Measurements from ENCODE around the gene OR10W1.

OR10W1 gene, protein sequence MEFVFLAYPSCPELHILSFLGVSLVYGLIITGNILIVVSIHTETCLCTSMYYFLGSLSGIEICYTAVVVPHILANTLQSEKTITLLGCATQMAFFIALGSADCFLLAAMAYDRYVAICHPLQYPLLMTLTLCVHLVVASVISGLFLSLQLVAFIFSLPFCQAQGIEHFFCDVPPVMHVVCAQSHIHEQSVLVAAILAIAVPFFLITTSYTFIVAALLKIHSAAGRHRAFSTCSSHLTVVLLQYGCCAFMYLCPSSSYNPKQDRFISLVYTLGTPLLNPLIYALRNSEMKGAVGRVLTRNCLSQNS

DNA sequence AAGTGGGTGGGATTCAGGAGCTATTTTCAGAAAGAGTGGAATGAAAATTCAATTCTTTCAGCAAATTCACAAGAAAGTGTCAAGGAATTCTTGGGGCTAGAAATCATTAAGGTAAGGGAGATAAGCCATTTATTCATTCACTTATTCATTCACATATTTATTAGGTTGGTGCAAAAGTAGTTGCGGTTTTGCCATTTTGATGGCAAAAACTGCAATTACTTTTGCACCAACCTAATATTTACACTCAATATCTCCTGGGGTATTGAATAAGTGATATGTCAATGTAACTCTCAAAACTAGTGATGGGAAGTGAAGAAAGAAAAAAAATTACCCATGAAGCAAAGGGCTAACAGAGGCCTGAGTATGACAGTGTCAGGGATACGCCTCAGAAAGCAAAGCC, at the start of gene OR10W1:
TSS of gene OR10W1 (minus strand) at position 119 of the 400 bp plus-strand sequence. CDS start 402 bp downstream, outside the sequence.
- no peaks in the 10 kb centered on the region for H3F3A ChIP-seq (ENCODE audit: control insufficient read depth, insufficient read depth)
- H4K20me1 ChIP-seq (ENCODE audit: control insufficient read depth, insufficient read depth, low read depth, low read length) = no peaks in the 10 kb centered on the region
- H3K4me3 ChIP-seq (ENCODE audit: low read length) = no peak within 1 kb of the TSS
- H3K9me3 ChIP-seq (ENCODE audit: control insufficient read depth, insufficient read depth, low read length) = no peaks in the 10 kb centered on the region
- TF ChIP-seq EZH2phosphoT487 (IDR thresholded peaks at IDR 0.05; ENCODE audit: borderline replicate concordance, low read length) = no peak
- TF ChIP-seq, protein P1, sequence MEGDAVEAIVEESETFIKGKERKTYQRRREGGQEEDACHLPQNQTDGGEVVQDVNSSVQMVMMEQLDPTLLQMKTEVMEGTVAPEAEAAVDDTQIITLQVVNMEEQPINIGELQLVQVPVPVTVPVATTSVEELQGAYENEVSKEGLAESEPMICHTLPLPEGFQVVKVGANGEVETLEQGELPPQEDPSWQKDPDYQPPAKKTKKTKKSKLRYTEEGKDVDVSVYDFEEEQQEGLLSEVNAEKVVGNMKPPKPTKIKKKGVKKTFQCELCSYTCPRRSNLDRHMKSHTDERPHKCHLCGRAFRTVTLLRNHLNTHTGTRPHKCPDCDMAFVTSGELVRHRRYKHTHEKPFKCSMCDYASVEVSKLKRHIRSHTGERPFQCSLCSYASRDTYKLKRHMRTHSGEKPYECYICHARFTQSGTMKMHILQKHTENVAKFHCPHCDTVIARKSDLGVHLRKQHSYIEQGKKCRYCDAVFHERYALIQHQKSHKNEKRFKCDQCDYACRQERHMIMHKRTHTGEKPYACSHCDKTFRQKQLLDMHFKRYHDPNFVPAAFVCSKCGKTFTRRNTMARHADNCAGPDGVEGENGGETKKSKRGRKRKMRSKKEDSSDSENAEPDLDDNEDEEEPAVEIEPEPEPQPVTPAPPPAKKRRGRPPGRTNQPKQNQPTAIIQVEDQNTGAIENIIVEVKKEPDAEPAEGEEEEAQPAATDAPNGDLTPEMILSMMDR (IDR thresholded peaks at IDR 0.05; ENCODE audit: low read depth, low read length, poor library complexity, severe bottlenecking) = no peak
- H3K27me3 ChIP-seq (ENCODE audit: control insufficient read depth, low read length) = no peaks in the 10 kb centered on the region
- H3K79me2 ChIP-seq (ENCODE audit: control insufficient read depth, low read length) = no peaks in the 10 kb centered on the region
- H3K36me3 ChIP-seq (ENCODE audit: control insufficient read depth, low read length) = no peaks in the 10 kb centered on the region
- H3K4me2 ChIP-seq (ENCODE audit: low read length) = no peak within 1 kb of the TSS
- no peaks in the 10 kb centered on the region for H3K9me2 ChIP-seq (replicated peaks; ENCODE audit: control insufficient read depth, low read length)
- H3K4me1 ChIP-seq (ENCODE audit: control insufficient read depth, low read length) = no peaks in the 10 kb centered on the region
- no peak within 1 kb of the TSS for H3K27ac ChIP-seq (ENCODE audit: low read depth, low read length)

DNA sequence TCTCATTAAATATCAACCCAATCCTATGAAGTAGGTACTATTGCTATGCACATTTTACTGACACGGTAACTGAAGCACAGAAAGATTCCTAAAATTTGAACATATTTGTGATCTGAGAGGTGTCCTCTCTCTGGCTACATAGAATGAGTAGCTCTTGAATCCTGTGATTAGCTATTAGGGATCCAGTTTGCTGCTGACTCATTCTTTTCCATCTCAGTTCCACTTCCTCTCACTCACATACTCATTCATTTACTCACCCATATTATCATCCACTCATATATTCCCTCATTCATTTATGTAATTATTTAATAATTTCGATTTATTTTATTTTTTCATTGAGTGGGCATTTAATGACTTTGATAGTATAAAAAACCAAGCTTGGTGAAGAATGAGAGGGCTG, 48.1 kb upstream of the OR10W1 start:
- Histone ChIP-seq H3K9me3 (ENCODE audit: control insufficient read depth, insufficient read depth, low read length) (no peaks in the 10 kb centered on the region), H3K4me1 (ENCODE audit: control insufficient read depth, low read length) (no peaks in the 10 kb centered on the region), H3K79me2 (ENCODE audit: control insufficient read depth, low read length) (no peaks in the 10 kb centered on the region), H3K27ac (ENCODE audit: low read depth, low read length) (no peak overlapping the region), H4K20me1 (ENCODE audit: control insufficient read depth, insufficient read depth, low read depth, low read length) (no peaks in the 10 kb centered on the region), H3F3A (ENCODE audit: control insufficient read depth, insufficient read depth) (no peaks in the 10 kb centered on the region), H3K27me3 (ENCODE audit: control insufficient read depth, low read length) (no peaks in the 10 kb centered on the region), H3K4me2 (ENCODE audit: low read length) (no peak overlapping the region), H3K4me3 (ENCODE audit: low read length) (no peak overlapping the region), H3K9me2 (replicated peaks; ENCODE audit: control insufficient read depth, low read length) (no peaks in the 10 kb centered on the region), H3K36me3 (ENCODE audit: control insufficient read depth, low read length) (no peaks in the 10 kb centered on the region)
- TF ChIP-seq, protein P1 (IDR thresholded peaks at IDR 0.05; ENCODE audit: low read depth, low read length, poor library complexity, severe bottlenecking) = no peak
- no peak for TF ChIP-seq EZH2phosphoT487 (IDR thresholded peaks at IDR 0.05; ENCODE audit: borderline replicate concordance, low read length)

DNA sequence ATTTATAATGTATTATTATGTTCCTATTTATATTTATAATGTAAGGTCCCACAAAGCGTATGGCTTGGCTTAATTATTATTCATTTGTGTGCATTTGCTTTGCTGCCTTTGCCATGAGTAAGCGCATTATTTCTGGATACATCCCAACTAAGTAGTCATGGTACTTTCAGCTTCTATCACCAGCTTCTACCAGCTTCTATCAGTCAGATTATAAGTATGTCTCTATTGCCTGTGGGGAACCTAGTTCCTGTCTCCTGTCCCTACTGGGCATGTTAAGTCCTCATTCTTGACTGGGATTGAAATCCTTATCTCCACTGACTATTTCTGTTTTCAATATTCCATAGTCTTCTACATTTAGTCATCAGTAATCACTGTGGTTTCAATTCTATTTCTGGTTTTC, 33.5 kb upstream of the OR10W1 start:
- Histone ChIP-seq H3K9me2 (replicated peaks; ENCODE audit: control insufficient read depth, low read length) (no peaks in the 10 kb centered on the region), H3K4me3 (ENCODE audit: low read length) (no peak overlapping the region), H3F3A (ENCODE audit: control insufficient read depth, insufficient read depth) (no peaks in the 10 kb centered on the region), H3K9me3 (ENCODE audit: control insufficient read depth, insufficient read depth, low read length) (no peaks in the 10 kb centered on the region), H3K79me2 (ENCODE audit: control insufficient read depth, low read length) (no peaks in the 10 kb centered on the region), H3K36me3 (ENCODE audit: control insufficient read depth, low read length) (no peaks in the 10 kb centered on the region), H3K4me2 (ENCODE audit: low read length) (no peak overlapping the region), H3K27ac (ENCODE audit: low read depth, low read length) (no peak overlapping the region), H4K20me1 (ENCODE audit: control insufficient read depth, insufficient read depth, low read depth, low read length) (no peaks in the 10 kb centered on the region), H3K4me1 (ENCODE audit: control insufficient read depth, low read length) (no peaks in the 10 kb centered on the region), H3K27me3 (ENCODE audit: control insufficient read depth, low read length) (no peaks in the 10 kb centered on the region)
- no peak for TF ChIP-seq EZH2phosphoT487 (IDR thresholded peaks at IDR 0.05; ENCODE audit: borderline replicate concordance, low read length)
- TF ChIP-seq, protein P1 (IDR thresholded peaks at IDR 0.05; ENCODE audit: low read depth, low read length, poor library complexity, severe bottlenecking) = no peak
